Ascending aorta (tissue), 2 donors: ENCODE results near the gene S100A6. TPM values are rescaled to one million over a fixed set of nuclear protein-coding genes. Genes with fewer than 3 reads are reported as not detected.

Experiments used
- DNase-seq, 2 donors: peaks; one replicate each; pipeline ENCODE4 v3.0.0-alpha.2; 2019; ENCODE audit warnings: low spot score in 2 of 2
- H3K27ac ChIP-seq, 2 donors: fragments of 200-600 bp; sonication (generic); one replicate each; pipeline ENCODE4 v1.5.1; 2016 to 2017; ENCODE audit warnings: mild to moderate bottlenecking in 1 of 2
- H3K27me3 ChIP-seq: fragments of 200-600 bp; sonication (generic); one replicate; pipeline ENCODE4 v1.5.1; 2017
- H3K36me3 ChIP-seq, 2 donors: fragments of 200-600 bp; sonication (generic); one replicate each; pipeline ENCODE4 v1.5.1; 2016
- H3K4me1 ChIP-seq, 2 donors: fragments of 200-600 bp; sonication (generic); one replicate each; pipeline ENCODE4 v1.5.1; 2016 to 2017; ENCODE audit warnings: mild to moderate bottlenecking in 1 of 2
- H3K4me3 ChIP-seq, 2 donors: fragments of 200-600 bp; sonication (generic); one replicate each; pipeline ENCODE4 v1.5.1; 2016 to 2017; ENCODE audit warnings: mild to moderate bottlenecking in 1 of 2
- H3K9me3 ChIP-seq, 2 donors: fragments of 200-600 bp; sonication (generic); one replicate each; pipeline ENCODE4 v1.5.1; 2016
- intact Hi-C: fragments of 100-400 bp; cut with DNase I; formaldehyde crosslinking; loops from one replicate; pipeline ENCODE4 v1.15.1; 2023
- total RNA-seq: library from RNA; depleted of rRNA; stranded (reverse); fragments of >200 nt; gene quantifications from one replicate; pipeline ENCODE4 v1.1.0, GENCODE V29; 2016
- TF ChIP-seq, protein P1 (sequence below), 3 experiments: fragments of 200-600 bp in 2 of 3; fragments of 450-650 bp in 1 of 3; sonication (generic) in 2 of 3; IDR thresholded peaks; one replicate each; pipeline ENCODE4 v1.5.1; 2016 to 2019; ENCODE audit warnings: antibody characterized with exemption in 3 of 3, mild to moderate bottlenecking in 1 of 3, moderate library complexity in 1 of 3

The S100A6 gene
- total RNA-seq, 1 donor from 2014 or later: 336 TPM

DNA sequence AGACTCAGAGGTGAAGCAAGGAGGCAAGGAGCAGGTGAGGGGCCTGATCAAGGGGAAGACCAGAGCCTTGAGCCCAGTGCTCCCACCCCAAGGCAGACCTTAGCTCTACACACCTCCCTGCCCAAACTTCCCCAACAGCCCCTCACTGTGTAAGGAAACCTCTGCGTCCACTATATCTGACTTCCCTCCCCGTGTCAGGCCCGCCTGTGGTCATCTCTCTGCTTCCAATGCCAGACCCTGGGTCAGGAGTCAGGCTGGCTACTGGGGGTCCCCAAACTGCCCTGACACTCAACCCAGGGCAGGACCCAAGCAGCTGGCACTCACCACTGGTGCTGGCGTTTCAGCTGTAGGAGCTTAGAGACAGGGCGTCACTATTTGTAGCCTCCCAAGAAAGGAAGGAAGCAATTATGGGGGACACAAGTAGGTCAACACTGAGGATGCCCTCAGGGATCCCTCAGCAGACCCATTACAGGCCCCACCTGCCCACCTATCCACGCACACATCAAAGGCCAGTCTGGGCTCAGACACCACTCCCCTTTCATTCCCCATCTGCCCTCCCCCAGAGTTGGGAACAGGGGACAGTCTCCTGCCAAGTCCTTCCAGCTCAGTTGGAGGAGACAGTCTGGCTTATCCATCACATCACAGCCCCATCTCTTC is 14.1 kb upstream of the S100A6 start:
- Histone ChIP-seq H3K36me3 (no peaks in the 10 kb centered on the region), H3K4me3 (no peak overlapping the region), H3K27ac (peak overlapping the region; percentile 74 to 92), H3K9me3 (no peaks in the 10 kb centered on the region), H3K27me3 (no peaks in the 10 kb centered on the region), H3K4me1 (peaks cover 54 to 74% of the 10 kb centered on the region in 2 donors)
- intact Hi-C loops: loop anchor here (1.0 kb wide), 2 partner anchors 16 to 17 kb away; no protein-coding TSS in a partner anchor
- DNase-seq: no peak
- TF ChIP-seq, protein P1, sequence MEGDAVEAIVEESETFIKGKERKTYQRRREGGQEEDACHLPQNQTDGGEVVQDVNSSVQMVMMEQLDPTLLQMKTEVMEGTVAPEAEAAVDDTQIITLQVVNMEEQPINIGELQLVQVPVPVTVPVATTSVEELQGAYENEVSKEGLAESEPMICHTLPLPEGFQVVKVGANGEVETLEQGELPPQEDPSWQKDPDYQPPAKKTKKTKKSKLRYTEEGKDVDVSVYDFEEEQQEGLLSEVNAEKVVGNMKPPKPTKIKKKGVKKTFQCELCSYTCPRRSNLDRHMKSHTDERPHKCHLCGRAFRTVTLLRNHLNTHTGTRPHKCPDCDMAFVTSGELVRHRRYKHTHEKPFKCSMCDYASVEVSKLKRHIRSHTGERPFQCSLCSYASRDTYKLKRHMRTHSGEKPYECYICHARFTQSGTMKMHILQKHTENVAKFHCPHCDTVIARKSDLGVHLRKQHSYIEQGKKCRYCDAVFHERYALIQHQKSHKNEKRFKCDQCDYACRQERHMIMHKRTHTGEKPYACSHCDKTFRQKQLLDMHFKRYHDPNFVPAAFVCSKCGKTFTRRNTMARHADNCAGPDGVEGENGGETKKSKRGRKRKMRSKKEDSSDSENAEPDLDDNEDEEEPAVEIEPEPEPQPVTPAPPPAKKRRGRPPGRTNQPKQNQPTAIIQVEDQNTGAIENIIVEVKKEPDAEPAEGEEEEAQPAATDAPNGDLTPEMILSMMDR (IDR thresholded peaks at IDR 0.05): no peak

DNA sequence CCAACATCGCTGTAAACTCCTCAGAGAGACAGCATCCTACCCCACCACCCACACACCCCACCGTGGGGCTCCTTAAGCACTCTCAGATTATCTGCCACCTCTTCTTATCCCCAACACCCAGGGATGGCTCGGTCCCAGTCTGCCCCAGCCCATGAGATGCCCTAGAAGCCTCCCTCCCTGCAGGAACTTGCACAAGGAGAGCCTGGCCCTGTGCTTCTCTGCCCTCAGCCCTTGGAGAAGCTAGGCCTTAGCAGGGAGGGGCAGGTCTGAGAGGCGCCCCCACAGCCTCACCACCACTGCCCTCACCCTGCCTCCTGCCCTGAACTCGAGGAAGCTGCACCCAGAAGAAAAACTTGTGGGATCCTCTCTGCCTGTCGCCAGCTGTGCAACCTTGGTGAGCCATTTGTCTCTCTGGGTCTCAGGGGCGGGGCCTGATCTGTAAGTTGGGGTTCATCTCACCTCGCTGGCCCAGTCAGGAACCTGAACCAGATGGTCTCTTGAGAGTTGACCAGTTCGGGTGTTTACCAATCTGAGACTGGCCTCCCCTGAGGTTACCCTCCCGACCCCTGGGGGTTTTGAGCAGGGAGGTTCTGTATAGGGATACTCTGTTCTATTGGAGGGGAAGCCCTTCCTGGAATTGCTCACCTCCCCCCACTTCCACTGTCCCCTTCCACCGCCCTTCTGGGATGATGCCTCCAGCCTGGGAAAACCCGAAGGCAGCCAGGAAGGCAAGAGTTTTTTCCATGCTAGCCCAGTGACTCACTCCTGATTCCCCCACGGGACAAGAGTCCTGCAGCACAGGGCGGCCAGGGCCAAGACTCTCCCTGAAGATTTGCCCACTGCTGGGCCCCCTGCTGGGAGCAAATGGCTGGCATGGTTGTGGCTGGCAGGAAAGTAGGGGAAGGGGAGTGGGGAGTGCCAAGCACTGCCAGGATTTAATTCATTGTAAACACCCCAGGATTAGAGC is 13.2 kb upstream of the S100A6 start, which contains the start of gene S100A3:
S100A3 (minus strand) TSS at position 537 of the 967 bp plus-strand sequence. CDS start 773 bp downstream, outside the sequence.
- H3K4me3 ChIP-seq: no peak within 1 kb of the TSS
- intact Hi-C loops: loop anchor here (1.0 kb wide), 2 partner anchors 16 to 17 kb away; no protein-coding TSS in a partner anchor
- peak in 1 of 2 donors; percentile 95 for DNase-seq
- H3K9me3 ChIP-seq: no peaks in the 10 kb centered on the region
- H3K4me1 ChIP-seq: peaks cover 48 to 76% of the 10 kb centered on the region in 2 donors
- no peaks in the 10 kb centered on the region for H3K27me3 ChIP-seq
- peak within 1 kb of the TSS; percentile 74 to 92 for H3K27ac ChIP-seq
- TF ChIP-seq, protein P1 (IDR thresholded peaks at IDR 0.05): peak in 2 of 3 experiments; percentile 42 to 44
- H3K36me3 ChIP-seq: peaks cover 0 to 2% of the 10 kb centered on the region in 2 donors

DNA sequence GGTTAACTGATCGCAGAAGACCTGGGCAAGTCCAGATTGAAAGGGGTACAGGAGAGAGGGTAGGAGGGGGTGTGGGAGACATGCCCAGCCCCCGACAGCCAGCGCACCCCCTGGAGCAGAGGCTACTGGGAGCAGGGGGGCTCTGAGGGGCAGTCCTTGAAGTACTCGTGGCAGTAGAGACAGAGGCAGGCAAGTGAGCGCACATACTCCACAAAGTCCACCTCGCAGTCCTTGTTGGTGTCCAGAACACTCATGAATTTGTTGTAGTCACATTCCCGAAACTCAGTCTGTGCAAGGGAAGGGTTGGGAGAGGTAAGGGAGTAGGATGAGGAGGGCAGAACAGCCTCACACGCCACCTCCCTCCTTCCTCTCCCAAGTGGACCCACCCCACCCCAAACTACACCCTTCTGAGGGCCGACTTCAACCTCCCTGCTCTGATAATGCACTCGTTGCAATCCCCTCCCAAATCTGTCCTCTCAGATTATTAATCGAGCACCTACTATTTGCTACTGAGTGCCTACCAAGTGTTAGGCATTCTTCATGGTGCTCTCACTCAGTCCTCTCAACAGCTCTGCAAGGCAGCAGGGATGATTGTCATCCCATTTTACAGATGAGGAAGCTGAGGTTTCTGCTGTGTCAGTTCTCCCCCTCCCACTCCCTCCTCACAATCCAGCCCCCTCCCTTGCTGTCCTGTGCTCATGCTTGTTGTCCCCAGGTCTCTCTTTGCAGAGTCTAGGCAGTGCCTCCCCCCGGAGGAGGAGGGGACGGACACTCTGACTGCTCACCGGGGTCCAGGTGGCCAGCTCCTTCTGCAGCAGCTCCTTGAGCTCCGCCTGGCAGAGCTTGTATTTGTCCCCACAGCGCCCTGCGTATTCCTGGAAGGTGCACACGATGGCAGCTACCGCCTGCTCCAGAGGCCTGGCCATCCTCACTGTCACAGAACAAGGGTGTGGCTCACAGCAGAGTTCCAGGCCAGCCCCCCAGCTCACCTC is 12.1 kb upstream of the S100A6 start:
- H3K4me1 ChIP-seq: peaks cover 48 to 75% of the 10 kb centered on the region in 2 donors
- no peak overlapping the region for H3K4me3 ChIP-seq
- TF ChIP-seq, protein P1 (IDR thresholded peaks at IDR 0.05): no peak
- H3K9me3 ChIP-seq: no peaks in the 10 kb centered on the region
- peak overlapping the region; percentile 90 to 92 for H3K27ac ChIP-seq
- no peak for DNase-seq
- intact Hi-C loops: no loop called here
- peaks cover 0 to 3% of the 10 kb centered on the region in 2 donors for H3K36me3 ChIP-seq
- H3K27me3 ChIP-seq: no peaks in the 10 kb centered on the region

DNA sequence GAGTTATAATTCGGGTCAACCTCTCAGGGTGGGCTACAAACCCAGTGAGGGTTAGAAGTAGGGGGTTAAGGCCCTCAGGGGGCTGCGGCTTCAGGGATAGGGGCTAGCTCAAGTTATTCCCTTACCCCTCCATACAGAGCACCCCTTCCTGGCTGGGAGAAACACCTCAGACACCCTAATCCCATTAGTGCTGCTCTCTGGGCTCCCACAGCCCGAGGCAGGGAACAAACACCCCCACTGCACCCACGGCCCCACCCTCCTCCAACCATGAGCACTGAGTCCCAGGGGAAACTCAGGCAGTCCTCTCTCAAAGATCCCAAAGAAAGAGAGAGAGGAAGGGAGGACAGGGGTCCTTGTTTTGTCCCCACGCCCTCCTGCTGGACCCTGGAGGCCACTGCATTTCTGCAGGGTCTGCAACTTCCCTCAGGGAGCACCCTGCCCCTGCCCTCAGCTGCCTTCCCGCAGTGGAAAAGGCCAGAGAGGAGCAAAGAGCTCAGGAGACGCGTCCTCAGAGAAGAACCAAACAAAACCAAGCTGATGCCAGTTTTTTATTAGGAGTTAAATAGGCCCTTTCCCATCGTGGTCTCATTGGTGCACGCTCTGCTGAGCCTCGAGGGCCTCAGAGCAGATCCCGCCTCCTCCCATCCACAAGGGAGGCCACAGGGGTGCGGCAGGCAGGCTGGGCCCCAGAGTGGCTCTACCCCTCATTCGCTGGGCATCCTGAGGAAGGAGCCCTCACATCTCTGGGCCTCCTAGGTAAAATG is 11.2 kb upstream of the S100A6 start:
- H3K36me3 ChIP-seq: peaks cover 0 to 3% of the 10 kb centered on the region in 2 donors
- H3K9me3 ChIP-seq: no peaks in the 10 kb centered on the region
- DNase-seq: no peak
- TF ChIP-seq, protein P1 (IDR thresholded peaks at IDR 0.05): no peak
- H3K4me3 ChIP-seq: peak overlapping the region in 1 of 2 donors; percentile 15
- intact Hi-C loops: no loop called here
- no peaks in the 10 kb centered on the region for H3K27me3 ChIP-seq
- H3K4me1 ChIP-seq: peaks cover 48 to 76% of the 10 kb centered on the region in 2 donors
- peak overlapping the region; percentile 90 to 92 for H3K27ac ChIP-seq
